Measurements from ENCODE around the gene GPR55. TPM values are rescaled to one million over a fixed set of nuclear protein-coding genes. Genes with fewer than 3 reads are reported as not detected.

GPR55 gene
- total RNA-seq, 2 donors from 2014 or later = not detected

DNA sequence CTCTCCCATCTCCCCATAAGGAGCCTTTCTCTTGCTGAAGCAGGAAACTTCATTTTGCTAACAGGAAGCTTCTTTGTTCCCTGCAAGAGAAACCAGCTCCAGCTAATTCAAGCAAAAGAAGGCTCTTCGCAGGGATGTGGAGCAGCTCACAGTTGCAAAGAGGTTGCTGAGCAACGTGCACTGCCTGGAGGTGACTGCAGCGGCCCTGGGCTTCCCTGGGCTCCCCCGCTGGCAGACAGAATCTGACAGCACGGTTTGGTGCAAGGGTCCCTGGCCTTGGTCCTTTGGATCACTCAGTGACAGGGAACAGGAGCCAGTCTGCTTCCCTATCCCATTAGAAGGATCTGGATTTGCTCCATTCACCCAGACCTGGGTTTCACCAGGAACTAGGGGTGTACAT is 25.8 kb downstream of the GPR55 start:
- peak in 1 of 4 donors; percentile 3 for DNase-seq
- 55 to 68% methylated on average over 5 of the region's 5 CpGs for WGBS, 2 donors
- H3K9me3 ChIP-seq = no peaks in the 10 kb centered on the region
- ATAC-seq = no peak
- no peak for TF ChIP-seq POLR2A (IDR thresholded peaks at IDR 0.05)
- TF ChIP-seq, protein P1, sequence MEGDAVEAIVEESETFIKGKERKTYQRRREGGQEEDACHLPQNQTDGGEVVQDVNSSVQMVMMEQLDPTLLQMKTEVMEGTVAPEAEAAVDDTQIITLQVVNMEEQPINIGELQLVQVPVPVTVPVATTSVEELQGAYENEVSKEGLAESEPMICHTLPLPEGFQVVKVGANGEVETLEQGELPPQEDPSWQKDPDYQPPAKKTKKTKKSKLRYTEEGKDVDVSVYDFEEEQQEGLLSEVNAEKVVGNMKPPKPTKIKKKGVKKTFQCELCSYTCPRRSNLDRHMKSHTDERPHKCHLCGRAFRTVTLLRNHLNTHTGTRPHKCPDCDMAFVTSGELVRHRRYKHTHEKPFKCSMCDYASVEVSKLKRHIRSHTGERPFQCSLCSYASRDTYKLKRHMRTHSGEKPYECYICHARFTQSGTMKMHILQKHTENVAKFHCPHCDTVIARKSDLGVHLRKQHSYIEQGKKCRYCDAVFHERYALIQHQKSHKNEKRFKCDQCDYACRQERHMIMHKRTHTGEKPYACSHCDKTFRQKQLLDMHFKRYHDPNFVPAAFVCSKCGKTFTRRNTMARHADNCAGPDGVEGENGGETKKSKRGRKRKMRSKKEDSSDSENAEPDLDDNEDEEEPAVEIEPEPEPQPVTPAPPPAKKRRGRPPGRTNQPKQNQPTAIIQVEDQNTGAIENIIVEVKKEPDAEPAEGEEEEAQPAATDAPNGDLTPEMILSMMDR (IDR thresholded peaks at IDR 0.05) = no peak
- H3K4me1 ChIP-seq = peaks cover 10% of the 10 kb centered on the region
- H3K36me3 ChIP-seq (replicated peaks in 1 of 2; ENCODE audit: insufficient read depth in 1 of 2, low read depth in 2 of 2) = no peaks in the 10 kb centered on the region
- no peaks in the 10 kb centered on the region for H3K27me3 ChIP-seq
- H3K4me3 ChIP-seq = no peak overlapping the region
- H3K27ac ChIP-seq = no peak overlapping the region
- intact Hi-C loops (cut with DNase I) = no loop called here

DNA sequence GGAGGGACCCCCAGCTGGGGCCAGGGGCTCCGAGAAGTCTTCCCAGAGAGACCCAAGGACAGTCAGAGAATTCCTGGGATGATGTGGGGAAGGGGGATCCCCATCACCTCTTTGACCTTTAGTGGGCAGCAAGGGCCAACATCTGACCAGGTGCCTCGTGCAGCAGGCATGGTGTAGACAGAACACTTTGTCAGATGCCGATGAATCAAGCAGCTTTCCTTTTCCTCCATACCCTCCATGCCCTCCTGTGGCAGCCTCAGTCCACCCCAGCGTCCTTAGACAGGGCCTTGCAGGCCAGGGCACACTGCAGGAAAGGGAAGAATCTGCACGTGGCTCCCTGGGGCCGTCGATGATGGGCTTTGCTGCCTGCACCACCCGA is 26.3 kb downstream of the GPR55 start:
- TF ChIP-seq, protein P1 (IDR thresholded peaks at IDR 0.05) = no peak
- TF ChIP-seq POLR2A (IDR thresholded peaks at IDR 0.05) = no peak
- 60% methylated on average over 7 to 8 of the region's 8 CpGs for WGBS, 2 donors

GRCh38 chr2:230898016-230898712 is 26.9 kb downstream of the GPR55 start:
- H3K36me3 ChIP-seq (replicated peaks in 1 of 2; ENCODE audit: insufficient read depth in 1 of 2, low read depth in 2 of 2) = no peaks in the 10 kb centered on the region
- no peaks in the 10 kb centered on the region for H3K27me3 ChIP-seq
- H3K27ac ChIP-seq = no peak overlapping the region
- H3K4me3 ChIP-seq = no peak overlapping the region
- no peak for TF ChIP-seq POLR2A (IDR thresholded peaks at IDR 0.05)
- TF ChIP-seq, protein P1 (IDR thresholded peaks at IDR 0.05) = no peak
- H3K4me1 ChIP-seq = peaks cover 10% of the 10 kb centered on the region
- no peaks in the 10 kb centered on the region for H3K9me3 ChIP-seq
- intact Hi-C loops (cut with DNase I) = no loop called here
- WGBS, 2 donors = 81 to 86% methylated on average over 8 to 13 of the region's 13 CpGs
- DNase-seq (peak in 1 of 4 donors; percentile 5), ATAC-seq (no peak)

More for the DNA sequence above, 26.3 kb downstream of the GPR55 start:
- Histone ChIP-seq H3K4me3 (no peak overlapping the region), H3K36me3 (replicated peaks in 1 of 2; ENCODE audit: insufficient read depth in 1 of 2, low read depth in 2 of 2) (no peaks in the 10 kb centered on the region), H3K9me3 (no peaks in the 10 kb centered on the region), H3K27me3 (no peaks in the 10 kb centered on the region), H3K27ac (no peak overlapping the region), H3K4me1 (peaks cover 10% of the 10 kb centered on the region)
- intact Hi-C loops (cut with DNase I) = no loop called here
- no peak for ATAC-seq
- peak in 1 of 4 donors; percentile 3 for DNase-seq

GRCh38 chr2:230896346-230897115 is 28.5 kb downstream of the GPR55 start:
- H3K27ac ChIP-seq = no peak overlapping the region
- intact Hi-C loops (cut with DNase I) = no loop called here
- 82 to 88% methylated on average over 19 of the region's 19 CpGs for WGBS, 2 donors
- H3K4me1 ChIP-seq = peaks cover 10% of the 10 kb centered on the region
- no peak overlapping the region for H3K4me3 ChIP-seq
- H3K36me3 ChIP-seq (replicated peaks in 1 of 2; ENCODE audit: insufficient read depth in 1 of 2, low read depth in 2 of 2) = no peaks in the 10 kb centered on the region
- ATAC-seq (no peak), DNase-seq (peak in 1 of 4 donors; percentile 1)
- H3K27me3 ChIP-seq = no peaks in the 10 kb centered on the region
- no peaks in the 10 kb centered on the region for H3K9me3 ChIP-seq
- no peak for TF ChIP-seq POLR2A (IDR thresholded peaks at IDR 0.05)
- TF ChIP-seq, protein P1 (IDR thresholded peaks at IDR 0.05) = no peak
